IPS DF 6.9 (cell line): ENCODE data around the gene OR10AD1.

Experiments used
- DNase-seq: peaks from one replicate; pipeline ENCODE4 v3.0.0-alpha.2; 2013; ENCODE audit warnings: low read depth, low spot score
- H3K27ac ChIP-seq: one replicate; pipeline ENCODE4 v1.5.1; 2013; ENCODE audit warnings: low read length, control low read depth
- H3K27me3 ChIP-seq: 2 replicates; pipeline ENCODE4 v1.6.1; 2013; ENCODE audit warnings: mild to moderate bottlenecking, low read length; ENCODE audit not compliant: control insufficient read depth, insufficient read depth
- H3K36me3 ChIP-seq: 2 replicates; pipeline ENCODE4 v1.6.1; 2013; ENCODE audit warnings: low read length; ENCODE audit not compliant: control insufficient read depth, insufficient read depth
- H3K4me1 ChIP-seq: 2 replicates; pipeline ENCODE4 v1.6.1; 2013; ENCODE audit warnings: low read length; ENCODE audit not compliant: control insufficient read depth, insufficient read depth
- H3K4me3 ChIP-seq: 2 replicates; pipeline ENCODE4 v1.5.1; 2013; ENCODE audit warnings: mild to moderate bottlenecking, low read length
- H3K9me3 ChIP-seq: 2 replicates; pipeline ENCODE4 v1.6.1; 2013; ENCODE audit warnings: low read length, inconsistent platforms; ENCODE audit not compliant: control insufficient read depth, insufficient read depth
- WGBS: extraction: QIAGEN DNeasy Blood & Tissue Kit; methylation state at CpG from one replicate; pipeline ENCODE4 v1.1.7; 2013; ENCODE audit warnings: mixed read lengths, missing lambda C conversion rate; ENCODE audit not compliant: insufficient read length, insufficient coverage; 5-methylcytosine and 5-hydroxymethylcytosine counted together

OR10AD1 gene

GRCh38 chr12:48180857-48181495, 22.1 kb downstream of the OR10AD1 start:
- Histone ChIP-seq H3K4me3 (no peak overlapping the region), H3K27ac (no peak overlapping the region), H3K27me3 (peaks cover 9% of the 10 kb centered on the region; the same call in 1 of the 2 replicates), H3K9me3 (no peaks in the 10 kb centered on the region), H3K36me3 (no peaks in the 10 kb centered on the region), H3K4me1 (peaks cover 7% of the 10 kb centered on the region)
- no peak for DNase-seq
- no CpG with 5 or more reads among the region's 2 CpGs for WGBS

DNA sequence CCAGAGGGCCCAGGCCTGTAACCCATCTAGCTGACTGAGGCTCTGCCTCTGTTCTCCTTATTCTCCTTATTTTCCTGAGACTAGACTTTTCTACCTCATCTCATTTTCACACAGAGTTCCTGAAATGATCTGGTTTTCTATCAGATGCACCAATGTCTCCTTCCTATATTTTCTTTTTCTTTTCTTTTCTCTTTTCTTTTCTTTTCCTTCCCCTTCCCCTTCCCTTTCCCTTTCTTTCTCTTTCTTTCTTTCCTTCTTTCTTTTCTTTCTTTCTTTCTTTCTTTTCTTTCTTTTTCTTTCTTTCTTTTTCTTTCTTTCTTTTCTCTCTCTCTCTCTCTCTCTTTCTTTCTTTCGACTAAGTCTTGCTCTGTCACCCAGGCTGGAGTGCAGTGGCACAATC, 22.7 kb downstream of the OR10AD1 start:
- peaks cover 4% of the 10 kb centered on the region for H3K4me1 ChIP-seq
- no peak overlapping the region for H3K27ac ChIP-seq
- peaks cover 9% of the 10 kb centered on the region; the same call in 1 of the 2 replicates for H3K27me3 ChIP-seq
- WGBS, result no CpG with 5 or more reads among the region's 1 CpG
- no peaks in the 10 kb centered on the region for H3K36me3 ChIP-seq
- no peaks in the 10 kb centered on the region for H3K9me3 ChIP-seq
- no peak for DNase-seq
- no peak overlapping the region for H3K4me3 ChIP-seq

GRCh38 chr12:48179466-48179865, 23.6 kb downstream of the OR10AD1 start:
- peaks cover 6% of the 10 kb centered on the region; the same call in 1 of the 2 replicates for H3K27me3 ChIP-seq
- no CpG with 5 or more reads among the region's 1 CpG for WGBS

DNA sequence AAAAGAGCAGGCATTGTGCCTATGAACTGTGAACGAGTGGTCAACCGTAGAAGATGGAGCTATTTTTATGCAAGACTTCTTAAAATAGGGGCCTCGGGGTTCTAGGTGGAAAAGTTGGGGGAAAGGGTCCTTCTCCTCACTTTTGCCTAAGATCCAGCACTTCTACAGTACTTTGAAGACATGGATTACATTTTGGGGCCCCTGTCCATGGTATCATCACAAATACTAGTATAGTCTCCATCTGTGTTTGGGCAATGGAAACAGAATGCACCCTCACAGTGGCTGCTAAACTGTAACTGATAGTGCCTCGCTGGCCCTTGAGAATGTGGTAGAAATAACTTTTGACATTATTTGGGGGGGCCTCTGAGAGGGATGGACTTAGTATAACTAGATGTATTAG, 25.1 kb downstream of the OR10AD1 start:
- no peak for DNase-seq
- Histone ChIP-seq H3K36me3 (no peaks in the 10 kb centered on the region), H3K27me3 (no peaks in the 10 kb centered on the region), H3K4me3 (no peak overlapping the region), H3K9me3 (no peaks in the 10 kb centered on the region), H3K27ac (no peak overlapping the region), H3K4me1 (peaks cover 4% of the 10 kb centered on the region)
- WGBS, result no CpG with 5 or more reads among the region's 4 CpGs

More at GRCh38 chr12:48179466-48179865, 23.6 kb downstream of the OR10AD1 start:
- no peak for DNase-seq
- H3K36me3 ChIP-seq, result no peaks in the 10 kb centered on the region
- H3K4me3 ChIP-seq, result no peak overlapping the region
- no peaks in the 10 kb centered on the region for H3K9me3 ChIP-seq
- no peak overlapping the region for H3K27ac ChIP-seq
- peaks cover 4% of the 10 kb centered on the region for H3K4me1 ChIP-seq

GRCh38 chr12:48176417-48176751, 26.7 kb downstream of the OR10AD1 start:
- Histone ChIP-seq H3K27me3 (no peaks in the 10 kb centered on the region), H3K27ac (no peak overlapping the region), H3K4me1 (peaks cover 4% of the 10 kb centered on the region), H3K4me3 (no peak overlapping the region), H3K9me3 (no peaks in the 10 kb centered on the region), H3K36me3 (no peaks in the 10 kb centered on the region)
- DNase-seq, result no peak

- no CpG with 5 or more reads among the region's 3 CpGs for WGBS
- H3K4me3 ChIP-seq, result no peak overlapping the region
- H3K4me1 ChIP-seq, result peaks cover 4% of the 10 kb centered on the region
- no peaks in the 10 kb centered on the region for H3K36me3 ChIP-seq
- no peaks in the 10 kb centered on the region for H3K9me3 ChIP-seq
- H3K27ac ChIP-seq, result no peak overlapping the region
- no peaks in the 10 kb centered on the region for H3K27me3 ChIP-seq
- no peak for DNase-seq
Observed at GRCh38 chr12:48175613-48176416, 27.3 kb downstream of the OR10AD1 start.

- H3K27ac ChIP-seq, result no peak overlapping the region
- no peak for DNase-seq
- no peaks in the 10 kb centered on the region for H3K36me3 ChIP-seq
- H3K9me3 ChIP-seq, result no peaks in the 10 kb centered on the region
- no CpG with 5 or more reads among the region's 19 CpGs for WGBS
- H3K4me3 ChIP-seq, result no peak overlapping the region
- H3K27me3 ChIP-seq, result no peaks in the 10 kb centered on the region
- no peaks in the 10 kb centered on the region for H3K4me1 ChIP-seq
Observed at GRCh38 chr12:48169011-48169410, 34.1 kb downstream of the OR10AD1 start.

GRCh38 chr12:48165089-48165981, 37.8 kb downstream of the OR10AD1 start:
- Histone ChIP-seq H3K36me3 (no peaks in the 10 kb centered on the region), H3K4me1 (no peaks in the 10 kb centered on the region), H3K4me3 (no peak overlapping the region), H3K27me3 (no peaks in the 10 kb centered on the region), H3K9me3 (no peaks in the 10 kb centered on the region), H3K27ac (no peak overlapping the region)
- WGBS, result no CpG with 5 or more reads among the region's 2 CpGs
- no peak for DNase-seq

DNA sequence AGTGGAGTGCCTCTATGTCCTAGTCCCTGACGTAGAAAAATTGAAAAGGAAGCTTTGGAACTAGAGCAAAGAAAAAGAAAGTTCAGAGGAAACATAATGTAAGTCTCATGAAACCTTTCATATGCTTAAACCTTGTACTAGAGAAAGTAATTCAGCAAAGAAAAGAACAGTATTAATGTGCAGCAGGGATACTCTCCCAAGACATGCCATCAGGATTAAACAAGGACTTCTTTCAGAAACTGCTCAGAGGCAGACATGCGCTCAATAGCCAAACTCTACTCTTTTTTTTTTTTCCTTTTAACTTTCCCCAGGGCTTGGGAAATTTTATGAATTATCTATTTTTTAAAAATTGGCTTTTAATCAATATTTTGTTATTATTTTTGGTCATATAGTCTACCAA, 38.6 kb downstream of the OR10AD1 start:
- Histone ChIP-seq H3K9me3 (no peaks in the 10 kb centered on the region), H3K4me1 (no peaks in the 10 kb centered on the region), H3K36me3 (no peaks in the 10 kb centered on the region), H3K27me3 (no peaks in the 10 kb centered on the region), H3K4me3 (no peak overlapping the region), H3K27ac (no peak overlapping the region)
- no peak for DNase-seq
- no CpG with 5 or more reads among the region's 2 CpGs for WGBS

- H3K27ac ChIP-seq, result no peak overlapping the region
- no CpG with 5 or more reads among the region's 5 CpGs for WGBS
- no peak for DNase-seq
- no peaks in the 10 kb centered on the region for H3K36me3 ChIP-seq
- no peaks in the 10 kb centered on the region for H3K9me3 ChIP-seq
- no peaks in the 10 kb centered on the region for H3K27me3 ChIP-seq
- H3K4me3 ChIP-seq, result no peak overlapping the region
- H3K4me1 ChIP-seq, result no peaks in the 10 kb centered on the region; the same call in 1 of the 2 replicates
Observed at GRCh38 chr12:48163150-48163747, 39.8 kb downstream of the OR10AD1 start.
